HG03039 (cell line): ENCODE data around the gene PPL.
"Not testable (repeated sequence)": the region's sequence is repeated elsewhere in the genome, so short reads cannot be mapped to it uniquely, and the experiment has no call there.

Source experiments
- ATAC-seq: cut with Tn5 transposase; IDR thresholded peaks from one replicate; pipeline ENCODE4 v1.9.1; 2021; ENCODE audit warnings: mild to moderate bottlenecking, moderate library complexity; ENCODE audit not compliant: unreplicated experiment

The PPL gene

GRCh38 chr16:4935241-4935855 lies 1.6 kb downstream of the PPL start:
- ATAC-seq: no peak

- no peak for ATAC-seq
Observed at GRCh38 chr16:4934591-4934990, 2.4 kb downstream of the PPL start.

GRCh38 chr16:4933871-4934395 lies 3.0 kb downstream of the PPL start:
- no peak for ATAC-seq

- no peak for ATAC-seq
Observed at GRCh38 chr16:4933433-4933832, 3.5 kb downstream of the PPL start.

- no peak for ATAC-seq
Observed at GRCh38 chr16:4931381-4931780, 5.6 kb downstream of the PPL start.

GRCh38 chr16:4929619-4930018 lies 7.3 kb downstream of the PPL start:
- not testable (repeated sequence) for ATAC-seq

- ATAC-seq: no peak
Observed at GRCh38 chr16:4928227-4928626, 8.7 kb downstream of the PPL start.

- no peak for ATAC-seq
Observed at GRCh38 chr16:4927661-4928060, 9.3 kb downstream of the PPL start.

GRCh38 chr16:4926928-4927327 lies 10.0 kb downstream of the PPL start:
- ATAC-seq: no peak

GRCh38 chr16:4925791-4926190 lies 11.2 kb downstream of the PPL start:
- no peak for ATAC-seq

- no peak for ATAC-seq
Observed at GRCh38 chr16:4925293-4925607, 11.7 kb downstream of the PPL start.

- no peak for ATAC-seq
Observed at GRCh38 chr16:4924593-4925292, 12.2 kb downstream of the PPL start.

- ATAC-seq: no peak
Observed at GRCh38 chr16:4923853-4924252, 13.1 kb downstream of the PPL start.

GRCh38 chr16:4922721-4923342 lies 14.1 kb downstream of the PPL start:
- ATAC-seq: no peak

- no peak for ATAC-seq
Observed at GRCh38 chr16:4920826-4921225, 16.1 kb downstream of the PPL start.

- ATAC-seq: no peak
Observed at GRCh38 chr16:4918781-4919251, 18.1 kb downstream of the PPL start.

- no peak for ATAC-seq
Observed at GRCh38 chr16:4917117-4917516, 19.8 kb downstream of the PPL start.

- no peak for ATAC-seq
Observed at GRCh38 chr16:4915226-4915761, 21.7 kb downstream of the PPL start.

- ATAC-seq: no peak
Observed at GRCh38 chr16:4914528-4915225, 22.3 kb downstream of the PPL start.

GRCh38 chr16:4913774-4914525 lies 23.0 kb downstream of the PPL start:
- no peak for ATAC-seq
